Lower leg skin (tissue), 3 donors: ENCODE results near the gene RMDN3.

ENCODE experiments used
- CTCF ChIP-seq, 3 donors: fragments of 450-650 bp; IDR thresholded peaks; one replicate each; pipeline ENCODE4 v1.5.1; 2016; ENCODE audit warnings: antibody characterized with exemption in 3 of 3, mild to moderate bottlenecking in 3 of 3, moderate library complexity in 2 of 3
- POLR2A ChIP-seq, 2 donors: fragments of 450-650 bp; IDR thresholded peaks; one replicate each; pipeline ENCODE4 v1.6.1; 2016 to 2017; ENCODE audit warnings: antibody characterized with exemption in 2 of 2, mild to moderate bottlenecking in 1 of 2, moderate library complexity in 1 of 2

DNA sequence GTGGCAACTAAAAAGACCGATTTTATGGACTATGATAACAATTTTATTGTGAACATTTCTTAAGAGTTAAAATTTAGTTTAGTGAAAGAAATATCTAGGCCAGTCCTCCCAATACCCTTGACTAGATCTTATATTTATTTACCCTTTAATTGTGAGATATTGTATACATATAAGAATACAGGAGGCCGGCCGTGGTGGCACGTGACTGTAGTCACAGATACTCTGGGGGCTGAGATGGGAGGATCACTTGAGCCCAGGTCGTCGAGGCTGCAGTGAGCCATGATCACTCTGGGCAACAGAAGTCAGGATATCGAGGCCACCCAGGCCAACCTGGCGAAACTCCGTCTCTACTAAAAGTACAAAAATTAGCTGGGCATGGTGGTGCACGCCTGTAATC is 756 bp upstream of the RMDN3 start:
- no peak for TF ChIP-seq CTCF (IDR thresholded peaks at IDR 0.05)
- no peak for TF ChIP-seq POLR2A (IDR thresholded peaks at IDR 0.05)
